Ovary (tissue), 3 donors: ENCODE measurements around the gene FOXP1.

Experiments
- EP300 ChIP-seq: sonication (generic); formaldehyde crosslinking; IDR thresholded peaks from one replicate; pipeline ENCODE4 v1.6.1; 2017; ENCODE audit warnings: antibody characterized with exemption
- POLR2A ChIP-seq: fragments of 450-650 bp; IDR thresholded peaks from one replicate; pipeline ENCODE4 v1.6.1; 2017; ENCODE audit warnings: antibody characterized with exemption, mild to moderate bottlenecking, moderate library complexity
- TF ChIP-seq, protein P1 (sequence below), 3 donors: fragments of 450-650 bp in 2 of 3; fragments of 200-600 bp in 1 of 3; IDR thresholded peaks; one replicate each; pipeline versions ENCODE4 v1.5.1 to v1.8.0; 2016 to 2022; ENCODE audit warnings: antibody characterized with exemption in 3 of 3, mild to moderate bottlenecking in 1 of 3
- donor health status: DM: no; HTN: no; CAD: no.

DNA sequence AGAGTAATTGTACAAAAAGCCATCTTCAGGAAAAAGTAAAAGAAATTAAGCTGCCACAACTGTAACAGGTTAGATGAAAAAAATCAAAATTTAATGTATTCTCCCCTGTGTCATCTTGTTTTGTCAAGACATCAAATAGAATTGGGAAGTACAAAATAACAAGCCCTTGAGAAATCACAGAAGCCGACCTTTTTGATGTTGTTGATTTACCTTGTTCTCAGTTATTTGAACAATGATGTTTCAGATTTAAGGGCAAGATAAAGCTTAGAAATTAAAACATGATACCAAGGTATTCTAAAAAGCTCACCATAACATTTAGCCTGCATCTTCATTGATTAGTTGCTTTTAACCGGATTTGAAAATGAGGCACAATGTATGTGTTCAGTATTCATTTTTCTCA, 523.0 kb downstream of the FOXP1 start:
- TF ChIP-seq, protein P1, sequence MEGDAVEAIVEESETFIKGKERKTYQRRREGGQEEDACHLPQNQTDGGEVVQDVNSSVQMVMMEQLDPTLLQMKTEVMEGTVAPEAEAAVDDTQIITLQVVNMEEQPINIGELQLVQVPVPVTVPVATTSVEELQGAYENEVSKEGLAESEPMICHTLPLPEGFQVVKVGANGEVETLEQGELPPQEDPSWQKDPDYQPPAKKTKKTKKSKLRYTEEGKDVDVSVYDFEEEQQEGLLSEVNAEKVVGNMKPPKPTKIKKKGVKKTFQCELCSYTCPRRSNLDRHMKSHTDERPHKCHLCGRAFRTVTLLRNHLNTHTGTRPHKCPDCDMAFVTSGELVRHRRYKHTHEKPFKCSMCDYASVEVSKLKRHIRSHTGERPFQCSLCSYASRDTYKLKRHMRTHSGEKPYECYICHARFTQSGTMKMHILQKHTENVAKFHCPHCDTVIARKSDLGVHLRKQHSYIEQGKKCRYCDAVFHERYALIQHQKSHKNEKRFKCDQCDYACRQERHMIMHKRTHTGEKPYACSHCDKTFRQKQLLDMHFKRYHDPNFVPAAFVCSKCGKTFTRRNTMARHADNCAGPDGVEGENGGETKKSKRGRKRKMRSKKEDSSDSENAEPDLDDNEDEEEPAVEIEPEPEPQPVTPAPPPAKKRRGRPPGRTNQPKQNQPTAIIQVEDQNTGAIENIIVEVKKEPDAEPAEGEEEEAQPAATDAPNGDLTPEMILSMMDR (IDR thresholded peaks at IDR 0.05) = no peak
- TF ChIP-seq EP300 (no peak), POLR2A (no peak)
